GM12878 (cell line): Measurements from ENCODE around the gene PLEKHA1. TPM values are rescaled to one million over a fixed set of nuclear protein-coding genes. Genes with fewer than 3 reads are reported as not detected.

Experiments used
- ATAC-seq: fragments of 200-7000 bp; cut with Tn5 transposase; 3 replicates; pipeline ENCODE4 v1.9.1; 2020; ENCODE audit warnings: mild to moderate bottlenecking, moderate library complexity
- BruUV-seq: library from RNA; stranded (reverse); fragments of 400-500 nt; replicated peaks from 2 replicates; lab custom pipeline; 2021; lab: Mats Ljungman, UMichigan
- CTCF ChIA-PET: fragments of 300-600 bp; sonication (Branson Sonifier 250); formaldehyde crosslinking; extraction: SDS; loops from one replicate; lab custom pipeline; 2021; ENCODE audit warnings: inconsistent platforms; lab: Yijun Ruan, JAX
- POLR2A ChIA-PET: fragments of 350-600 bp; formaldehyde crosslinking; extraction: SDS; loops from one replicate; lab custom pipeline; 2021; ENCODE audit warnings: inconsistent platforms; lab: Charles Lee
- RAD21 ChIA-PET: fragments of 300-600 bp; sonication (Branson Sonifier 250); formaldehyde crosslinking; loops from one replicate; lab custom pipeline; 2023; ENCODE audit warnings: antibody characterized with exemption; ENCODE audit not compliant: unreplicated experiment; lab: Charles Lee
- SMC1A ChIA-PET: fragments of 300-600 bp; sonication (Branson Sonifier 250); formaldehyde crosslinking; loops from one replicate; lab custom pipeline; 2023; ENCODE audit not compliant: unreplicated experiment, uncharacterized antibody; lab: Charles Lee
- DNase-seq: peaks from one replicate; pipeline ENCODE4 v3.0.0-alpha.2; 2011; ENCODE audit warnings: low read depth, low spot score
- FAIRE-seq: peaks from 3 replicates; lab custom pipeline; 2011; peaks lifted over from hg19 to GRCh38; lab: Jason Lieb, UNC
- H2AFZ ChIP-seq: 2 replicates; pipeline ENCODE4 v1.6.0; 2011; ENCODE audit warnings: low read depth, low read length, control low read depth; ENCODE audit not compliant: control insufficient read depth
- H3K27ac ChIP-seq: 2 replicates; pipeline ENCODE4 v1.5.1; 2011; ENCODE audit warnings: control low read depth; ENCODE audit not compliant: control insufficient read depth, insufficient read depth
- H3K27me3 ChIP-seq, 2 experiments: replicated peaks in 1 of 2; 2 replicates each; pipeline versions ENCODE4 v1.6.0 to v1.6.1; 2011; ENCODE audit warnings: low read length in 1 of 2; ENCODE audit not compliant: control insufficient read depth in 2 of 2, insufficient read depth in 2 of 2
- H3K36me3 ChIP-seq, 2 experiments: 2 replicates each; pipeline ENCODE4 v1.5.1; 2011; ENCODE audit warnings: low read length in 1 of 2; ENCODE audit not compliant: control insufficient read depth in 2 of 2, insufficient read depth in 2 of 2
- H3K4me1 ChIP-seq: 2 replicates; pipeline ENCODE4 v1.6.1; 2011; ENCODE audit warnings: mild to moderate bottlenecking, low read length, moderate library complexity, mixed read lengths; ENCODE audit not compliant: control insufficient read depth, insufficient read depth
- H3K4me2 ChIP-seq: 2 replicates; pipeline ENCODE4 v1.6.0; 2011; ENCODE audit warnings: control low read depth; ENCODE audit not compliant: control insufficient read depth, insufficient read depth
- H3K4me3 ChIP-seq: fragments of 200-600 bp; sonication (generic); 2 replicates; pipeline ENCODE4 v1.5.1; 2016
- H3K79me2 ChIP-seq: 2 replicates; pipeline ENCODE4 v1.6.0; 2011; ENCODE audit warnings: low read length; ENCODE audit not compliant: control insufficient read depth, insufficient read depth
- H3K9ac ChIP-seq: 2 replicates; pipeline ENCODE4 v1.8.0; 2011; ENCODE audit warnings: low read length, control low read depth, mixed read lengths; ENCODE audit not compliant: control insufficient read depth, insufficient read depth
- H3K9me3 ChIP-seq: replicated peaks from 3 replicates; pipeline ENCODE4 v1.5.1; 2011; ENCODE audit warnings: mild to moderate bottlenecking, low read length; ENCODE audit not compliant: control insufficient read depth, insufficient read depth
- H4K20me1 ChIP-seq: 2 replicates; pipeline ENCODE4 v1.6.0; 2011; ENCODE audit not compliant: control insufficient read depth, insufficient read depth
- BACH1 ChIP-seq: fragments of 450-650 bp; IDR thresholded peaks from 2 replicates; pipeline ENCODE4 v1.6.1; 2017; ENCODE audit warnings: mild to moderate bottlenecking, borderline replicate concordance
- BRCA1 ChIP-seq: IDR thresholded peaks from 2 replicates; pipeline ENCODE4 v1.6.1; 2011; ENCODE audit warnings: low read depth, low read length, improper control_type of control experiment
- CTCF ChIP-seq, 3 experiments: IDR thresholded peaks in 2 of 3; conservative IDR thresholded peaks in 1 of 3; 2 replicates each; pipeline ENCODE4 v1.5.1; 2011; ENCODE audit warnings: low read depth in 3 of 3, low read length in 3 of 3, mild to moderate bottlenecking in 3 of 3, control low read depth in 2 of 3, moderate library complexity in 2 of 3, inconsistent platforms in 1 of 3, mixed read lengths in 1 of 3; ENCODE audit not compliant: control insufficient read depth in 2 of 3, insufficient read depth in 1 of 3; ENCODE audit errors: extremely low read depth in 1 of 3
- HSF1 ChIP-seq: fragments of 150-350 bp; IDR thresholded peaks from 2 replicates; pipeline ENCODE4 v1.6.1; 2014; ENCODE audit warnings: mild to moderate bottlenecking, low read depth, low read length
- IRF5 ChIP-seq: fragments of 450-650 bp; IDR thresholded peaks from 2 replicates; pipeline ENCODE4 v1.6.1; 2017; ENCODE audit warnings: borderline replicate concordance
- JUND ChIP-seq: IDR thresholded peaks from 2 replicates; pipeline ENCODE4 v1.6.1; 2012; ENCODE audit warnings: low read depth, mild to moderate bottlenecking, low read length, improper control_type of control experiment, moderate library complexity
- MEF2A ChIP-seq: IDR thresholded peaks from 2 replicates; pipeline ENCODE4 v1.6.1; 2011; ENCODE audit warnings: low read depth, mild to moderate bottlenecking, low read length, moderate library complexity; ENCODE audit not compliant: insufficient read depth
- RUNX3 ChIP-seq: IDR thresholded peaks from 2 replicates; pipeline ENCODE4 v1.6.1; 2012; ENCODE audit warnings: low read length, inconsistent platforms
- SIN3A ChIP-seq: IDR thresholded peaks from 2 replicates; pipeline ENCODE4 v1.6.1; 2012; ENCODE audit warnings: low read depth, low read length, improper control_type of control experiment
- SP1 ChIP-seq: IDR thresholded peaks from one replicate; pipeline ENCODE4 v1.6.1; 2011; ENCODE audit warnings: low read depth, low read length
- TCF7 ChIP-seq: IDR thresholded peaks from 2 replicates; pipeline ENCODE4 v1.6.1; 2014; ENCODE audit warnings: antibody characterized with exemption, borderline replicate concordance
- ZBTB33 ChIP-seq: fragments of 450-650 bp; IDR thresholded peaks from 2 replicates; pipeline ENCODE4 v1.6.1; 2017; ENCODE audit warnings: mild to moderate bottlenecking
- WGBS: methylation state at CpG from one replicate; pipeline ENCODE4 v1.1.6; 2016; ENCODE audit warnings: low lambda C conversion rate; ENCODE audit not compliant: insufficient replicate concordance, insufficient coverage; ENCODE audit errors: missing lambda C conversion rate; 5-methylcytosine and 5-hydroxymethylcytosine counted together
- in situ Hi-C: fragments of 300-500 bp; cut with MboI; formaldehyde crosslinking; loops from 9 replicates; pipeline ENCODE4 v1.14.3; 2018; ENCODE audit warnings: mixed read lengths
- intact Hi-C: fragments of 100-400 bp; cut with micrococcal nuclease; formaldehyde crosslinking; loops from one replicate; pipeline ENCODE4 v1.14.2; 2022; ENCODE audit not compliant: unreplicated experiment
- polyA plus RNA-seq, 11 experiments: library from polyadenylated mRNA; depleted of rRNA in 4 of 11; unstranded in 6 of 11; stranded (reverse) in 5 of 11; fragments of >200 nt; fragmentation: Nextera tagmentation in 4 of 11; fragmentation: Illumina TruSeq in 1 of 11; extraction: Ambion mirVana in 4 of 11; extraction: Trizol in 1 of 11; gene quantifications; 1 replicate in 1 of 11; 2 replicates in 10 of 11; pipeline versions ENCODE4 v1.2.1 to v1.2.3, GENCODE V29; 2011 to 2016; ENCODE audit warnings: inconsistent platforms in 2 of 11, missing spikeins in 2 of 11, low read depth in 1 of 11
- total RNA-seq, 4 experiments: library from RNA; depleted of rRNA in 3 of 4; stranded (reverse); fragments of >200 nt in 3 of 4; fragmentation: Illumina TruSeq in 1 of 4; extraction: Trizol in 1 of 4; gene quantifications; 2 replicates each; pipeline versions ENCODE4 v1.2.1 to v1.2.3, GENCODE V29; 2013 to 2021
- TF ChIP-seq, protein P1 (sequence below): IDR thresholded peaks from 2 replicates; pipeline ENCODE4 v1.6.1; 2011; ENCODE audit warnings: borderline replicate concordance, low read depth, mild to moderate bottlenecking, moderate library complexity, low read length; ENCODE audit not compliant: insufficient read depth, poor library complexity, severe bottlenecking

Gene PLEKHA1
- total and polyA plus RNA-seq, 10 of the 15 experiments (the other 5 are each of a cell fraction or from before 2014, with no cell fraction given): 0.15 to 6.0 (median 0.32) TPM

- ChIA-PET SMC1A (interaction anchor here (1.5 kb wide), 1 partner anchor 98 kb away, joined by 3 read pairs; no protein-coding TSS in a partner anchor), RAD21 (no interaction called here), POLR2A (no interaction called here), CTCF (no interaction called here)
- DNase-seq (no peak), ATAC-seq (no peak), FAIRE-seq (no peak)
- H3K9ac ChIP-seq: no peak overlapping the region
- no peak overlapping the region for H3K4me2 ChIP-seq
- BruUV-seq: no TSS peak
- intact Hi-C loops: no loop called here
- H3K27ac ChIP-seq: no peak overlapping the region
- H2AFZ ChIP-seq: no peak overlapping the region
- no peak overlapping the region for H3K4me3 ChIP-seq
- no peaks in the 10 kb centered on the region for H3K9me3 ChIP-seq
- 44% methylated on average over 5 of the region's 6 CpGs for whole genome bisulfite sequencing
- peaks cover 3% of the 10 kb centered on the region in 2 experiments; a peak in 3 of 4 replicates for H3K27me3 ChIP-seq
- H4K20me1 ChIP-seq: no peaks in the 10 kb centered on the region
- in situ Hi-C loops: no loop called here
- no peaks in the 10 kb centered on the region for H3K4me1 ChIP-seq
- H3K36me3 ChIP-seq: no peaks in the 10 kb centered on the region
- H3K79me2 ChIP-seq: no peaks in the 10 kb centered on the region
- no peak for TF ChIP-seq CTCF (IDR thresholded peaks at IDR 0.05 in 2 of 3, conservative IDR thresholded peaks at IDR 0.05 in 1 of 3; ENCODE audit: control insufficient read depth in 2 of 3, extremely low read depth in 1 of 3, insufficient read depth in 1 of 3, low read depth in 3 of 3, low read length in 3 of 3)
- TF ChIP-seq MEF2A: no peak
- no peak for TF ChIP-seq BRCA1
- no peak for TF ChIP-seq RUNX3
- TF ChIP-seq ZBTB33: no peak
- TF ChIP-seq JUND: no peak
- no peak for TF ChIP-seq IRF5
- TF ChIP-seq, protein P1, sequence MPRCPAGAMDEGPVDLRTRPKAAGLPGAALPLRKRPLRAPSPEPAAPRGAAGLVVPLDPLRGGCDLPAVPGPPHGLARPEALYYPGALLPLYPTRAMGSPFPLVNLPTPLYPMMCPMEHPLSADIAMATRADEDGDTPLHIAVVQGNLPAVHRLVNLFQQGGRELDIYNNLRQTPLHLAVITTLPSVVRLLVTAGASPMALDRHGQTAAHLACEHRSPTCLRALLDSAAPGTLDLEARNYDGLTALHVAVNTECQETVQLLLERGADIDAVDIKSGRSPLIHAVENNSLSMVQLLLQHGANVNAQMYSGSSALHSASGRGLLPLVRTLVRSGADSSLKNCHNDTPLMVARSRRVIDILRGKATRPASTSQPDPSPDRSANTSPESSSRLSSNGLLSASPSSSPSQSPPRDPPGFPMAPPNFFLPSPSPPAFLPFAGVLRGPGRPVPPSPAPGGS: no peak
- no peak for TF ChIP-seq SIN3A
- TF ChIP-seq HSF1: no peak
- TF ChIP-seq TCF7: no peak
- no peak for TF ChIP-seq BACH1
- TF ChIP-seq SP1: no peak
Observed at GRCh38 chr10:122467701-122468100, 93.2 kb downstream of the PLEKHA1 start.
